NCI-H2196 treated with DMSO at 0.1 percent for 48 hours (cell line): ENCODE measurements around the gene VPS33B.
"Not testable (repeated sequence)": the region's sequence is repeated elsewhere in the genome, so short reads cannot be mapped to it uniquely, and the experiment has no call there.

Experiments
- DNase-seq: peaks from one replicate; lab custom pipeline; 2025; ENCODE audit not compliant: unreplicated experiment; lab: John Stamatoyannopoulos, UW

The VPS33B gene

GRCh38 chr15:91032919-91033803 lies 10.8 kb upstream of the VPS33B start:
- peak; percentile 60 for DNase-seq

DNA sequence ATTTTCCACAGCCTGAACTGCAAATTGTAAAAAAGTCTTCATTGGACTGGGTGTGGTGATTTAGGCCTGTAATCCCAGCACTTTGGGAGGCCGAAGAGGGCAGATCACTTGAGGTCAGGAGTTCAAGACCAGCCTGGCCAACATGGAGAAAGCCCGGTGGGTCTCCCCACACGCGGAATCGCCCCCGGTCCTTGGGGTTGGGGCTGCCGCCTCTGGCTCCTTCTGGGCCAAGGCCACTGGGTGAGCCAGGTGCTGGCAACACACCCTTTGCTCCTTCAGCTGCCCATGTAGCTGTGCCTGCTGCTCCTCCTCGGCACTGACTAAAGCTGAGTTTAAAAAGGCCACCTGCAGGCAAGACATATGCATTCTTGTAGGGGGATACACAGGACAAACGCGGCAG lies 9.4 kb upstream of the VPS33B start:
- DNase-seq = no peak

- no peak for DNase-seq
These were observed 5.3 kb upstream of the VPS33B start for GRCh38 chr15:91027677-91028076.

- no peak for DNase-seq
These were observed 1.3 kb upstream of the VPS33B start for GRCh38 chr15:91023720-91024119.

GRCh38 chr15:91022832-91023129 lies 387 bp upstream of the VPS33B start:
- no peak for DNase-seq

DNA sequence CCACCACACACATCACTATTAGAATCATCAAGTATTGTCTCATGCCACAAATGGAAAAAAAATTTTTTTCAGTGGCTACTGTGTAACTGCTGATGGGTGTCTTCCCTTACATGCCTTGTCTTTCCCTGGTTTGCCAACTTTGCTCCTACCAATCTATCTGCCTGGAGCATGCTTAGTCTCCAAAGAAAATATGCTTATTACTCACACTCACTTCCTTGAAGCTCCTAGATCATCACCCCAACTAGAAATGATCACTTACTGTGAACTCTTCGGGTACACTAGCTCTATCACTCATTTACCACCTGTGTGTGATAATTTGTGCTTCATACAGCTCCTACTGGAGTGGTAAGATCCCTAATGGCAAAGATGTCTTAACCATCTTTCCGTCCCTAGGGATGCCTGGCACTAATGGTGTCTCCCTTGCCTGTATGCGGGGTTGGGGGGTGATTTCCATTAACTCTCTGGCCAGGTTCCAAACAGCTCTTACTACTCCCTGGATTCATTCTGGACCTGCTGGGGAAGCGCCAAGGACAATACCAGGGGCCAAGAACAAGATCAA lies 799 bp downstream of the VPS33B start:
- no peak for DNase-seq

DNA sequence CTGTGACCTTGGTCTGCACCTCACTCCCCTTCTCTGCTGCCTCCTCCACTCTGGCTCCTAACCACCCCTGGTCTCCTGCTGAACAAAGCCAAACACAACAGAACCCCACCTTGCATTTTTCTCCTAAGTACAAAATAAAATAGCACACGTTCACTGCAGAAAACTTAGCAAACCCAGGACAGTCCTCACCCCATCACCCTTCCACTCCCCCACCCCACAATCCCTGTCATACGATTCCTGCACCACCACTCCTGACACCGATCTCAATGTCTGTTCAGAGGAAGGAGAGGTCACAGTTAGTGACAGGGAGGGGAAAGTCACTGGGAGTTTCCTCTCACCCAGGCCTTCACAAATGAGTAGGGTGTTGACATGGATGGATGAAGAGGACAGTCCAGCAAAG lies 4.2 kb downstream of the VPS33B start:
- DNase-seq = no peak

- no peak for DNase-seq
These were observed 4.7 kb downstream of the VPS33B start for GRCh38 chr15:91017716-91018115.

DNA sequence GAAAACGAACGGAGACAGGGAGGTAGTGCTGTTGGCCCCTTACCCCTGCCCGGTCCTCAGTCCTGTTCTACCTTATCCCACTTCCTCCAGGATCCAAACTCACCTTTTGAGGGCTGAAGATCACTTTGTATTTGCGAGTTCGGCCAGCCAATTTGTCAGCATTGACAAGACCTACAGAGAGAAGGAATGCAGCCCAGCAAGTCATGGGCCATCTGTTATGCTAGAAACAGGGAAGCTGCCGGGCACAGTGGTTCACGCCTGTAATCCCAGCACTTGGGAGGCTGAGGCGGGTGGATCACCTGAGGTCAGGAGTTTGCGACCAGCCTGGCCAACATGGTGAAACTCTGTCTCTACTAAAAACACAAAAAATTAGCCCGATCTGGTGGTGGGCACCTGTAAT lies 8.7 kb downstream of the VPS33B start:
- not testable (repeated sequence) for DNase-seq

DNA sequence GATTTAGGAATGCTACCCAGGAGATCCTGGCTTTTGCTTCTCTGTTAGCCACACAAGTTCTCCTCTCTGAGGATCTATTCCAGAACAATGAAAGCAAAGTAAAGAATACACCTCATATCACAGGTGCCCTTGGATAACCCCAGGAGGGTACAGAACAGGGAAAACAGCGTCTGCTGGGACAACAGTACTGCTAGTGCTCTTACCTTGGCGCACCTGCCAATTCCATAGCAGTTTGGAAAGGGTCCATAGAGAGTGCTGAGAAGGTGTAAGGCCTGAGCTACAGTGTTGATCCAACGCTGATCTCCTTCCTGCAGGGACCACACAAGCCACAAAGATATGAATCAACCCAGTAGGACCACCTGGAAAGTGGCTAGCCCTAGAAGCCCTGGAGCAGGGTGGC lies 15.1 kb downstream of the VPS33B start:
- DNase-seq = no peak

DNA sequence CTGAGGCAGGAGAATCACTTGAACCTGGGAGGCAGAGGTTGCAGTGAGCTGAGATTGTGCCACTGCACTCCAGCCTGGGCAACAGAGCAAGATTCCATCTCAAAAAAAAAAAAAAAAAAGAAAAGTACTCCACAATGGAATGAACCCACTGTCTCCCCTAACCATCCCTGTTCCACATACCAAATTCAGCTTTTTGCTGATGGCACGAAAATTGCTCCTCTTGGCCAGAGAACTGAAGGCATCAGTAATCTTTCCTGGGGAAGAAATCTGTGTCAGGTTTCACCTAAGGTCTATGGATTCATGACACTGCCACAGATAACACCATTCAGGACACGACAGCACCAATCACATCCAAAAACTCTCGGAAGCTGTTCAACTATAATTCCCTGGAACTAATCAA lies 21.2 kb downstream of the VPS33B start:
- DNase-seq = no peak

- DNase-seq = no peak
These were observed 23.7 kb downstream of the VPS33B start for GRCh38 chr15:90998737-90999136.

GRCh38 chr15:90994417-90995311 lies 27.7 kb downstream of the VPS33B start, which contains the start of gene PRC1:
Gene PRC1, minus strand, starts transcription at chr15:90994535. Its CDS starts 118 bp downstream, at chr15:90994417.
- DNase-seq = peak; percentile 84

DNA sequence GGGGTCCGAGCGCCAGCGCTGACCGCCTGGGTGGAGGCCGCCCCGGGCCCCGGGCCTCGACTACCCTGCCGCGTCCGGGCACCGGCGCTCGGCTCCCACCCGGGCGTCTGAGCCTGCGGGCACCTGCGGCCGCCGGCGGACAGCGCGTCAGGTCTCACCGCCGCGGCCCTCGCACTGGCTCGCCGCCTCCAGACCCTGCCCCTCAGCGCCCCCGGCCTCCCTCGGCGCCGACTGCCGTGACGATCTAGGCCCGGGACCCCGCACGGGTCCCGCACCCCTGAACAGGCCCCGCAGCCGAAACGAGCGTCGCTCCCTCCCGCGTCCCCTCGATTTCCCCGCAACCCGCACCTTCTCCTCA lies 28.4 kb downstream of the VPS33B start:
- DNase-seq = no peak

DNA sequence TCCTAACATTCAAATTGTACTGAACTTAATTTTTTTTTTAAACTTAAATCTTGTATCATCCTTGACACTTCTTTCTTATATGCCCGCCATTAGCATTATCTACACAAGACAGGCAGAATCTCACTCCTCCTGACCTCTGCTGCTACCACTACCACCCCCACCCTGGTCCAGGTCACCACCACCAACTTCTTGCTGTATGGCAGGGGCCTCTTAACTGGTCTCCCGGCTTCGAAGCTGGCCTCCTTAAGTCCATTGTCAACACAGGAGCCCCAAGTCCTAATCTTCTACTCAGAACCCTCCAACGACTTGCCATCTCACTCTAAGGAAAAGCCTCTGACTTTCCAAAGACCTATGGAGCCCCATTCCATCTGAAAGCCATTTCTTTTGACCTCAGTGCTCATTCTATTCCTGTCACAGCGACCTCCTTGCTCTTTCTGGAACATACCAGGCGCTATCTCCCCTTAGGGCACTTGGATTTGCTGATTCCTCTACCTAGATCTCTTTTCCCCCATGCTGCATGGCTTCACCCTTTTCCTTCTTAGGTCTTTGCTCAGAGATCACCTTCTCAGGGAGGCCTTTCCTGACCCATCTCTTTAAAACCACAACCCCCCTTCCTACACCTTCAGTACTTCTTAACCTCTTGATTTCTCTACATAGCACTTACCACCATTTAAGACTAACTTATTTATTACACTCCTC lies 30.7 kb downstream of the VPS33B start:
- no peak for DNase-seq

DNA sequence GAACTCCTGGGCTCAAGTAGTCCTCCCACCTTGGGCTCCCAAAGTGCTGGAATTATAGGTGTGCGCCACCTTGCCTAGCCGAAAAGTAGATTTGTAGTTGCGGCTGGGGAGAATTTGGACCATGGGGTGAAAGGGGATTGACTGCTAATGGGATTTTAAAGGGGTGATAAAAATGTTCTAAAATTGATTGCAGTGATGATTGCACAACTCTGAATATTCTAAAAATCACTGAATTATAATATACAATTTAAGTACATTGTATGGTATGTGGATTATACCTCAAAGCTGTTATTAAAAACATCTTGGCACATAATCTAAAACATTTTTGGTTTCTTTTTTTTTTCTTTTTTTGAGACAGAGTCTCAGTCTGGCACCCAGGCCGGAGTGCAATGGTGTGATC lies 31.9 kb downstream of the VPS33B start:
- no peak for DNase-seq

DNA sequence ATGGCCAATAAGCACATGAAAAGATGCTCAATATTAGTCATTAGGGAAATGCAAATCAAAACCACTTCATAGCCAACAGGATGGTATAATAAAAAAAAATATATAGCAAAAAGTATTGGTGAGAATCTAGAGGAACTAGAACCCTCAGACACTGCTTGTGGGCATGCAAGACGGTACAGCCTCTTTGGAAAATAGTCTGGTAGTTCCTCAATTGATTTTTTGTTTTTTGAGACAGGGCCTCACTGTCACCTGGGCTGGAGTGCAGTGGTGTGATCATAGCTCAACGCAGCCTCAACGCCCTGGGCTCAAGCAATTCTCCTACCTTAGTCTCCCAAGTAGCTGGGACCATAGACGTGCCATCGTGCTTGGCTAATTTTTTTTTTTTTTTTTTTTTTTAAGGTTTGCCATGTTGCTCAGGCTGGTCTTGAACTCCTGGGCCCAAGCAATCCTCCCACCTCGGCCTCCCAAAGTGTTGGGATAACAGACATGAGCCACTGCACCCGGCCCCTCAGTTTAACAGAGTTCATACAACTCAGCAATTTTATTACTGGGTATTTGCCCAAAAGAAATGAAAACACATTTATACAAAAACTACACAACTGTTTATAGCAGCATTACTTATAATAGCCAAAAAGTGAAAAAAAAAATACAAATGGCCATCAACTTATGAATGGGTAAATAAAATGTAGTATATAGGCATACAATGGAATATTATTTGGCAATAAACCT lies 33.2 kb downstream of the VPS33B start:
- no peak for DNase-seq

- DNase-seq = no peak
These were observed 34.1 kb downstream of the VPS33B start for GRCh38 chr15:90988296-90988695.

GRCh38 chr15:90987561-90988141 lies 34.7 kb downstream of the VPS33B start:
- DNase-seq = no peak

- DNase-seq = no peak
These were observed 35.4 kb downstream of the VPS33B start for GRCh38 chr15:90986790-90987507.
